GM23338 (cell line): Measurements from ENCODE around the gene FGF3.

Experiments
- EZH2 ChIP-seq: fragments of 200-600 bp; sonication (generic); IDR thresholded peaks from one replicate; pipeline ENCODE4 v1.8.0; 2017; ENCODE audit warnings: antibody characterized with exemption, mild to moderate bottlenecking, low read depth; ENCODE audit not compliant: unreplicated experiment
- EZH2phosphoT487 ChIP-seq: fragments of 200-600 bp; sonication (generic); IDR thresholded peaks from one replicate; pipeline ENCODE4 v1.8.1; 2018; ENCODE audit warnings: antibody characterized with exemption; ENCODE audit not compliant: unreplicated experiment
- POLR2AphosphoS5 ChIP-seq: IDR thresholded peaks from 2 replicates; pipeline ENCODE4 v1.6.1; 2016; ENCODE audit warnings: antibody characterized with exemption, low read depth
- ZNF331 ChIP-seq: fragments of 250-450 bp; sonication (Bioruptor Pico); IDR thresholded peaks from 2 replicates; pipeline ENCODE4 v1.5.0; 2020; ENCODE audit warnings: low read depth, mild to moderate bottlenecking, moderate library complexity
- TF ChIP-seq, protein P1 (sequence below), 2 experiments: fragments of 200-600 bp in 1 of 2; sonication (generic) in 1 of 2; conservative IDR thresholded peaks; 2 replicates each; pipeline versions ENCODE4 v1.5.1 to v1.6.1; 2016 to 2017; ENCODE audit warnings: antibody characterized with exemption in 2 of 2, low read depth in 2 of 2, mild to moderate bottlenecking in 2 of 2, moderate library complexity in 1 of 2

DNA sequence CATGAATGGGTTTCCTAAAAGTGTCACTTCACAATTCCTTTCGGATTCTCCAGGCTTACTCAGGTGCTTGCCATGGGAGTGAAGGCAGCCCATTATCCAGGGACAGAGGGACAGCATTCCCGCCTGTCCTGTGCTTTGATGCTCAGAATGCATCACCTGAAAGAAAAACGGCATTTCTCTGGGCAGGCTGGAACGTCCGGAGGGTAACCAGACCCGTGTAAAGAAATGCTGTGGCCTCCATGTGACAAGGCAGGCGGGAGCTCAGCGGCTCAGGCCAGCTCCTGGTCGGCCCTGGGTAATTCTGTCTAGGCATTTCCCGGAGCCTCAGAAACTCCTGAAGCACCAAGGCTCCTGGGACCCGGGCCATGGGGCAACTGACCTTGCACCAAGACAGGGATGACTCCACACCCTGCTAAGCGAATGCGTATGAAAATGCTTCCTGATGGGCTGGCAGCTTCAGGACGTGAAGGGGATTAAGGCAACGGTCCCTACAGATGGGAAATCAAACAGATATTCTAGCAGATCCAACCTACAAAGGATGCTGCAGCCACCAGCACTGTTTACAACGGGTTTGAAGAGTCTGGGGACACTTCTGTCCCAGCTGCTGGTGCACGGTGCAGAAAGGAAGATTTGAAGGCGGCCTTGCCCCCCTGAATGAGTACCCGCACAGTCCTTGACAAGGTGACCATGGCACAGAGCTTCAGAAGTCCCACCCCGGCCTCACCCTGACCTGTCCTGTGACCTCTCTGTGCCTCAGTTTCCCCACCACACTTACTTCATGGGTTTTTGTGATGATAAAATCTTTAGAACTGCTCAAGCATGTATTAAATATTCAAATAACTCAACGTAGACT is 13.6 kb upstream of the FGF3 start:
- TF ChIP-seq, protein P1, sequence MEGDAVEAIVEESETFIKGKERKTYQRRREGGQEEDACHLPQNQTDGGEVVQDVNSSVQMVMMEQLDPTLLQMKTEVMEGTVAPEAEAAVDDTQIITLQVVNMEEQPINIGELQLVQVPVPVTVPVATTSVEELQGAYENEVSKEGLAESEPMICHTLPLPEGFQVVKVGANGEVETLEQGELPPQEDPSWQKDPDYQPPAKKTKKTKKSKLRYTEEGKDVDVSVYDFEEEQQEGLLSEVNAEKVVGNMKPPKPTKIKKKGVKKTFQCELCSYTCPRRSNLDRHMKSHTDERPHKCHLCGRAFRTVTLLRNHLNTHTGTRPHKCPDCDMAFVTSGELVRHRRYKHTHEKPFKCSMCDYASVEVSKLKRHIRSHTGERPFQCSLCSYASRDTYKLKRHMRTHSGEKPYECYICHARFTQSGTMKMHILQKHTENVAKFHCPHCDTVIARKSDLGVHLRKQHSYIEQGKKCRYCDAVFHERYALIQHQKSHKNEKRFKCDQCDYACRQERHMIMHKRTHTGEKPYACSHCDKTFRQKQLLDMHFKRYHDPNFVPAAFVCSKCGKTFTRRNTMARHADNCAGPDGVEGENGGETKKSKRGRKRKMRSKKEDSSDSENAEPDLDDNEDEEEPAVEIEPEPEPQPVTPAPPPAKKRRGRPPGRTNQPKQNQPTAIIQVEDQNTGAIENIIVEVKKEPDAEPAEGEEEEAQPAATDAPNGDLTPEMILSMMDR (conservative IDR thresholded peaks at IDR 0.05; ENCODE audit: low read depth in 2 of 2), result no peak
- no peak for TF ChIP-seq POLR2AphosphoS5
- no peak for TF ChIP-seq EZH2
- no peak for TF ChIP-seq EZH2phosphoT487
- TF ChIP-seq ZNF331, result no peak
